ENCODE measurements around the gene KIDINS220.

KIDINS220 gene

DNA sequence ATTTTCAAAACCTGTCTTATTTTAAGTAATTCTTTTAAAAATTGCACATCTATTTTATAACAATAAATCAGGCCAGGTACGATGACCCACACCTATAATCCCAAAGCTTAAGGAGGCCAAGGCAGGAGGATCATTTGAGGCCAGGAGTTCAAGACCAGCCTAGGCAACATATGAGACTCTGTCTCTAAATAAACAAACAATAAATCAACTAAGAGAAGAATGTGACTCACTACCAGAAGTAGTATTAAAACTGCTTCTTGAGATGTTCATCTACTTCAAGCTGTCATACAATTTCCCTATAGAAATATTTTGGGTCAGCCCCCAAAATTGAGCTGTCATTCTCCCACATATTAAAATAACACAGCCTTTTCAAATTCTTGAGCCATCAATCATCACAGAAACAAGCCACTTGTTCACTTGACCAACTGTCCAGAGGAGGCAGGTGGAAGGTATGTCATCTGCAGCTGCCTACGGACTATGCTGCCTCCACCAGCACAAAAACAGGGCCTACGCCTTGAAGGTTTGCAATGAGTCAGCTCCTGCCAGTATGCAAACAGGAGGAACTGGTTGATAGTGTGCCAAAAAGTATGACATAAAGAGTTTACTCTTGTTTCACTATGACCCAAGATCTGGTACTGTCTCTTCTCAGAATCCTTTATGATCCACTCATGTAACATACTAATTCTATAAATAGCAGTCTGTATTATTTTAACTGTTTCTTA is 33.6 kb downstream of the KIDINS220 start:
- peak; percentile 7 for DNase-seq

DNA sequence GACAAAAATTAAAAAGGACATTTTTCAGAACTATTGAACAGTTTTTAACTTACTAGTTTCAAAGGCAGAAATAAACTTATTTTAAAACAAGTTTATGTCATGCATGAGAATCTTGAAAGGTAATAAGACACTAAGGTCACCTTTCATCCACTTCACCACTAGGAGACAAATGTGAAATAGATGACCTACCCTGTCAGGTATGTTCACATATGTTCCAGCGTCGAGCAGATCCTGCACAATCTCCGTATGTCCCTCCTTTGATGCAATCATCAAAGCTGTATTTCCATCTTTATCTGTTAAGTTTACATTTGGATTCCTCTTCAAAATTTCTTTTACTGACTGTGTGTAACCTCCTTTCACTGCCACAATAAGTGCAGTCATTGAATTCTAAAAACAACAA is 34.7 kb downstream of the KIDINS220 start:
- DNase-seq: no peak

DNA sequence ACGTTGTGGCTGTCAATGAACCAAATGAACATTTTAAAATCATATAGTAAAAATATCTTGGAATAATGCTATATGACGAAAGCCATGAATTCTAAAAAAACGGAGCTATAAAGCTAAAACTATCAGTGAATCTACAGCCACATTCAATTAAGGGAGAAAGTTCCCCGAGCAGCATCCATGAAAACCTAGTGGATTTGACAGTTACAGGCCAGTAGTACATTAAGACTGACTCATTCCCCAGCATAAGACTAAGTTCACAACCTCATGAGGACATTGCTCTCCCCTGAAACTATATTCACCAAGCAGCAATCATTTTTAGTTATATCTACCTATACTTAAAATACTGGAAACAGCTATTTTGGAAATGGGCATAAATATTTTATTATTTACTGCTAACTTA is 36.6 kb downstream of the KIDINS220 start:
- no peak for DNase-seq

DNA sequence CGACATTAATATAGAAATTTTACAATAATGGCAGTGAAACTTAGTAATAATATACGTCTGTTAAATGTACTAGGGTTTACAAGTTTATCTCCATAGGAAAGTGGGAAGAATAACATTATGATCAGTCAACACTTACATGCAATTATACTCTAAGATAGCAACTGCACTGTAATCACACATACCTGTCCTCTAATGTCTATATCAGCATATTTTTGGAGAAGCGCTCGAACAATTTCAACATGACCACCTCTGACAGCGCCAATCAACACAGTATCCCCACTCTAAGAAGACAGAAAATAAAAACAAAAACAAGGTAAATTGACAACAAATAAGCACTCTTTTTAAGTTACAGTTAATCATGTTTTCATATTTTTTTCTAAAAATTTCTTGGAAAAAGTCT is 37.2 kb downstream of the KIDINS220 start:
- no peak for DNase-seq

DNA sequence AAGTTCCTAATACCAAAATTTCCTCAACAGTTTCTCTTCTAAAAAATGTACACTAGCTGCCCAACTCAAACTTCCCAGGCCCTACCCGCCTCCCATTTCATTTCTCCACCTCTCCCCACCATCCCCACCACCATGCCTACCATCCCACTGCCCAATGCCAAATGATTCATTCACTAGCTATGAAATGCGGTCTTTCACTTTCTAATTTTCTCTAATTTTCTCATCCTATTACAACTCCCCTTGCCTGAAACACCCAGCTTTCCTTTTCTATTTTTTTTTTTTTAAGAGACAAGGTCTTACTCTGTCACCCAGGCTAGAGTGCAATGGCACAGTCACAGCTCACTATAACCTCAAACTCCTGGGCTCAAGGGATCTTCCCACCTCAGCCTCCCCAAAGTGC is 38.4 kb downstream of the KIDINS220 start:
- DNase-seq: no peak

DNA sequence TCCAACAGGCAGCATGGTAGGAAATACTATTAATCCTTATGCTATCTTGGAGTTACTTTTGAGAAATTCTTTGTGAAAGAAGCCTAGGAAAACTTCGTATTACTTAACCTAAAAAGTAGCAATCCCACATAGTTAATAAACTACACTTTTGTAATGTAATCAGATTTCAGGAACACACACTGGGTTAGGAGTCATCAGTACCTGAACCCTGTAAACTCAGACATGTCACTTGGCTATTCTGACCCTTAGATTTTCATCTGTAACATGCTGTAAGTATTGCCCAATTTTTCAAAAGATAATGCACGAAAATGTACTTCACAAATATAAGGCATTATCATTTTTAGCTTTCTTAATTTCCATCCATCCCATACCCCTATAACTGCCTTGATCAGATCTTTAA is 39.0 kb downstream of the KIDINS220 start:
- DNase-seq: no peak

DNA sequence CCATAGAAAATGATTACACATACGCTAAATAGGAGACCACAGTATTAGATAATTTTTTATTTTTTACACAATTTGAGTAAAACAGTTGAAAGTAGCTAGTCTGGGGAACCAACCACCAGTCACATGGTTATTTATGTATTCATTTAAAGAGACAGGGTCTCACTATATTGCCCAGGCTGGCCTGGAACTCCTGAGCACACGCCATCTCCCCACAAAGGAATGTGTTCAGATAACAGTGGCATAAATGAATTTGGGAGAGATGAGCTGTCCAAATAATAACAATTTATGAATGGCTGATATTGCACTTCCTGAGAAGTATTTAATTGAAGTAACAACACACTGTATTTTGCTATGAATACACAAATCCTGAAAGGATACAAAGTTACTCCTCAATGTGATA is 39.7 kb downstream of the KIDINS220 start:
- no peak for DNase-seq

DNA sequence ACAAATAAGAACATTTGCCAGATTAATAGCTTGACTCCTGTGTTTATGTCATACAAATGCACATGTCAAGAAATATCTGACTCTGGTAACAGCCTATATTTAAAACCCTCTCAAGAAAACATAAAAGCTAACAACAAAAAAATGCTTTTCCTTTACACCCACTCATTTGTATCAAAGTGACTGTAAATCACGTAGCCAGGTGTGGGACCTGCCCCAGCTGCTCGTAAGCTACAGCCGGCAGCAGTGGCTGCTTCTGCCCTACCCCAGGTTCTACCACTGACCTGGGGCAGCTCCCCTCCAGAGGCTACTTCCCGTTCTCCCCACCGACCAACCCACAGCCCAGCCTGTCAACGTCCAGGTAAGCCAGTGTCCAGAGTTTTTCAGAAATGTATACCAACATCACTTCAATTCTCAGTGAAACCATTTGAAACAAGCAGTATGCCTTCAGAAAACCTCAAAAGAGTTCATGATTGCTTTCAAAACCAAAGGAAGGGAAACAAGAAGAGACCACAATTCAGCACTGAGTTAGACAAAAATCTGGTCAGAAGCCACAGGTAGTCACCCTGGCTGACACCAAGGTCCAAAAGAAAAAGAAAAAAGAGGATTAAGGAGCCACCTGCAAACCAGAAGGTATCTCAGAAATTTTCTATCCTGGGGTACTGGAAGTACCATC is 40.4 kb downstream of the KIDINS220 start:
- DNase-seq: no peak

DNA sequence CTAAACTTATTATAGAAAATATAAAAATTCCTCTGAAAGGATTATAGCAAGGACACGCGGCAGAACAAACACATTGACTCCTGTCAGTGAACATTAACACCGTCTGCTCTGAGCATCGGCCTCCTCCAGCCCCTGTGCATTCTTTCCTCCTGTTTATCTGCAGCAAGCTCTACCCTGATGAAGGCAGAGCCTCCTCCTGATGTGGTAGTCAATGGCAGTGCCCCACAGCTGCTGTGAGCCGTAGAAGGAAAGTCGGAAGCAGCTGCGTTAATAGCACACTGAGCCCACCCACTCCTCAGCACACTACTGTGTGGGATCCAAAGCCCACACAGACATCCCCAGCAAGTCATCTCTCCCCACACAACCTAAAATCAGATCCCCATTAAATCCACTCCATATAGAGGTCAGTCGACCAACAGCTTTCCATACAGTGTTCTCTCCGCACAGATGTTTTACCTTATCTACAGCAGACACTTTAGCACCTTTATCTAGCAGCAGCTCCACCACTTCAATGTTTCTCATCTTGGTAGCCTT is 41.0 kb downstream of the KIDINS220 start:
- no peak for DNase-seq

DNA sequence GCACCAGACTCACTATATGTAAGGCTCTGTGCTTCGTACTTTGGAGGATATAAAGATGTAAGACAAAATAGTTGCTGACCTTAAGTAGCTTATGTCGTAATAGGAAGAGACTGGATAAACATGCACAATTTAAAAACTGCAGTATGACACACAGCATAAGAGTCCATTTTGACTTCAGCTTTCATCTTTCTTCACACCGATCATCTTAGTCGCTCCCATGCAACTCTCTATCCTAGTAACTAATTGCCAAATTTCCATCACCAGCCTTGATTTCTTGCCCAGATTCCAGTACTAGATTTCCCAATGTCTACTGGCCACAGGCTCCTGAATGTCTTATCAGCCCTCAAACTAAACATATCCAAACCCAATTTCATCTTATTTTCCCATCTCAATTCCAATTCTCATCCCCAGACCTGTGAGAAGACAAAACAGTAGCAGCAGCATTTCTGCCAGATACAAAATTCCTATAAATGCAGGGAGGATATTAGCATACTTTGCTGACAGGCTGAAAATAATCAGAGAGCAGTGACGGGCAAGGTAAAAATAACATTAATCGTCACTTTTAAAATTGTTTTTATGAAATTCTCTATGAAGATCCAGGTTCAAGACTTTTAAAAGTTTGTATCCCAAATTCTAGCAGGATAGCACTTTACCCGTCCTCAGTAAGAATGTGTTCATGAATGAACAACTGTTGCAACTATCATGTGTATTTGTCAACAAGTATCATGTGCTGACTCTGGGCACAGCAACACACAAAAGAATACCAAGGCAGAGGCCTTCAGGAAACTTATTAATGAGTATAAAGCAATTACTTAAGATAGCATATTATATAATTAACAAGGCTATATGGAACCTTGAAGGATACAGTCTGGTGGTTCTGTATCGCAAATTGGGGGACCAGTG is 42.2 kb downstream of the KIDINS220 start:
- no peak for DNase-seq

DNA sequence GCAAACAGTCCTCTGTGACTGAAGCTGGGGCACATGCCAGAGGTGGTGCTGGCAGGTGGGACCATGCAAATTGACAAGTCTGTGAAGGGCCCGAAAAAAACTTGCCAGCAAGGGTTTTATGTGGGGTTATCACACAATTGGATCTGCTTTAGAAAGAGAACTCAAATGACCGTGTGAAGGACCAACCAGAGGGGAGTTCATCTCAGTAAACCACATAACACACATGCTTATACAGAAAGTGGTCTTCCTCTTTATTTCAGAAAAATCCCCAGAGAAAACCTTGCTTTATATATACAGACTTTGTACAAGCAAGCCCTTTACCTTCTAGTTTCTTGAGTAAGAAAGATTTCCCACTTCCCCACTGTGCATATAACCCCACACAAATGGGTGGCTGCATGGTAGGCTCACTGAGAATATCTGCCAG is 46.7 kb downstream of the KIDINS220 start:
- no peak for DNase-seq

DNA sequence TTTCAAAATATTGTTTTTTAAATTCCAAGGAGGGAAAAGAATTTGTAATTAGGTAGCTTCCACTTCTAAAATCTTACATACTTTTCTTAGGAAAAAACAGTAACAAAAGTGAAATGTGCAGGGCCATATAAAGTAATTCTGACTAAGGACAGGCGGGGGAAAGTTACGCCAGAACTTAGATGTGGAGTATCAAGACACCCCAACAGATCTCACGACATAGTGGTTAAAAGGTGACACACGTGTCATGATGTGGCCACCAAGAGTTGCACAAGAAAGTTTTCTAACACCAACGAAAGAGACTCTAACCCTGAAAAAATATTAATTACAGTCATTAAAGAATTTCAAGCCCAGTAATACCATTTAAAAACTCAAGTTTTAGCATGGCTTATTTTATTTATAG is 51.0 kb downstream of the KIDINS220 start:
- no peak for DNase-seq

DNA sequence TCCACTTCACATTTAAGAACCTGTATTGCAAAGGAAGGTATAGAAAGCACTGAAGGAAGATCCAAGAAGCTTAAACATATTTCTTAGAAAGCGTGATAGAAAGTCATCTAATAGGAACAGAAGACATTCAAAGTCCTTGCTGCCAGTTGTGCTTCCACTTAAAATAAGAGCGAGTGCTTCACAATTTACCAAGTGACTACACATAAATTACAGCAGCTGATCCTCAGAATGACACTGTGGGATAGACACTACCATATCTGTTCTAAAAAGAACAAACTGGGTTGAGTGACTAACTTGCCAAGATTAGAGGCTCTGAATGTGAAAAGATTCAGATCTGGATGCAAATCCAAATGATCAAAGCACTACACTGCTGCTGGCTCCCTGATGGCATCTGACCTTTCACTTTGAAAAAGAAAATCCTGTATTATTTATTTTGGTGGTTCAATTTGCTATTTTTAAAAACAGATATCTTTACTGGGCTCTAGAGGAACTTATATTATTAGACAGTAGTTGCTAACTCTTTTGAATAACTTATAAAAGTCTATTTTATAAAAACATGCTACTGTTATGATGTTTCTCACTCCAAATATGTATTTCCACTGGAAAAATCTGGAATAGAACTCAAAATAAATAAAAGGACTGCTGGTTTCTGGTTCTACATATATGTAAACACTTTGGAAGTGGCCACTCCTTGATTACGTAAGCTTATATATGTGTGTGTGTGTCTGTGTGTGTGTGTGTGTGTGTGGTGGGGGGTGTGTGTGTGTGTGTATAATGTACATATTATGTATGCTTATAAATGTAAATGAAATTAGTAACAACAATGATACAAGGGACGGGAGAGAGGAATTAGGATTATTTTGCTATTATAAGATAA is 57.4 kb downstream of the KIDINS220 start:
- no peak for DNase-seq

DNA sequence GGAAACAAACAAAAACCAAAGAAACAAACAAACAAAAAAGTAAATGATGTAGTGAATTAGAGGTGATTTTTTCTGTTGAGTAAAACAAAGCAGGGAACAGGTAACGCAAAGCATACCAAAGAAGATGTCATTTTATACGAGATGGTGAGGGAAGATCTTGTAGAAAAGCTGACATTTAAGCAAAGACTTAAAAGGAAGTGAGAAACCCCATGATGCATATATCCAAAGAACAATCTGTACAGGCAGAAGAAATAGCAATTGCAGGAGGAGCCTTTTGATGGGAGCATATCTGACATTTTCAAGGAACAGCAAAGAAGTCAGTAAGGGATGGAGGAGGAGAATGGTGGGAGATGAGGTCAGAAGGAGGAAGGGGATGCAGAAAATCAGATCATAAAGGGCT is 63.0 kb downstream of the KIDINS220 start:
- no peak for DNase-seq

DNA sequence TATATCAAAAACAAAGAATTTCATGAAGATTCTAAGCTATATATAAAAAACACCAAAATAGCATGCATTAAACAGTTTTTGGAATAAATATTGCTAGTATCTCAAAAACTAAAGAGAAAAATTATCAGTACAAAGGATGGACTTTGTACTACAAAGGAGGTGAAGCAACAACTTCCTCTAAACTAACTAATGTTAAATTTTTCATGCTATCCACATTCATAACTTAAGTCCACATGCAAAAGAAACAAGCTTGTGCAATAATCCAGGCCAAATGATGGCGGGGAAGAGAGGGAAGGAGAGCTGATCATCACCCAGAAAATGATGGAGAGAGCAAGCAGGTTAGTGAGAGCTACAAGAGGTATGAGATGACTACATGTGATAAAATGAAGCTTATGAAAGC is 70.1 kb downstream of the KIDINS220 start:
- no peak for DNase-seq

DNA sequence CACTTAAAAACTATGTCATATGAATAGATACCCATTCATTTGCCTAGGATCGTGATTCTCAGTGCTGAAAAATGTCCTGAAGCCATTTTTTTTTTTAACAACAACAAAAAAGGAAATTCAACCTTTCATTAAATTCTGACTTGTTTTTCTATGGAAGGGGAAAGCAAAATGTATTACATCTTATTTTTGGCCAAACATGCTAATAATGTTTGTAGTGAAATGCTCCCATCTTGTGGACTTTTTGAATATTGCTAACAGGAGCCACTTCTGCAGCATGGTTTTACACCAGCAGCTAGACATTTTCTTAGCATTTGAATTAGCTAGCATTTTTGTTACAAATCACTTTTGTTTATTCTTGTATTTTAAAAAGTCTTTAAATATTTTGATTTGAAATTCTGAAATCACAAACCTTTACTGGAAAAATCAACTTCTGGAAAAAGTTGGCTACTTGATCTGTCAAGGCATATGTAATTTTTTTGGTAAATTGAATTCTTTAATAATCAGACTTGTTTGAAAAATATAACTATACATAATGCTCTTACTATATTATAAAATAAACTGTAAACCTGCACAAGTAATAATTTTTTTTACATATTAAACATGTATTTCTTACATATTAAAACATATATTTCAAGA is 75.8 kb downstream of the KIDINS220 start:
- peak; percentile 13 for DNase-seq

DNA sequence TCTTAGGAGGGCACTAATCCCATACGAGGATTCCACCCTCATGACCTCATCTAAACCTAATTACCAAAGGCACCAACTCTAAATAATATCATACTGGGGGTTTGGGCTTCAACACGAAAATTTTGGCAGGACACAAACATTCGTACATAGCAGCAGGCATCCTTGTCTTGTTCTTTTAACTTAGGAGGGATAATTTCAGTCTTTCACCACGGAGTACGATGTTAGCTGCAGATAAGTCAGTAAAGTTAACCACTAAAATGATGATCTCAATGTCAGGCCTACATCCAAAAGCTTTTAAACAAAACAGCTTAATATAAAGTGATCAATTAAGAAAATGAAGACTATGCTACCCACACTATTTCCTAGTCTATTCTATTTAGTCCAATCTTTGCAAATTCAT is 80.7 kb downstream of the KIDINS220 start:
- no peak for DNase-seq

DNA sequence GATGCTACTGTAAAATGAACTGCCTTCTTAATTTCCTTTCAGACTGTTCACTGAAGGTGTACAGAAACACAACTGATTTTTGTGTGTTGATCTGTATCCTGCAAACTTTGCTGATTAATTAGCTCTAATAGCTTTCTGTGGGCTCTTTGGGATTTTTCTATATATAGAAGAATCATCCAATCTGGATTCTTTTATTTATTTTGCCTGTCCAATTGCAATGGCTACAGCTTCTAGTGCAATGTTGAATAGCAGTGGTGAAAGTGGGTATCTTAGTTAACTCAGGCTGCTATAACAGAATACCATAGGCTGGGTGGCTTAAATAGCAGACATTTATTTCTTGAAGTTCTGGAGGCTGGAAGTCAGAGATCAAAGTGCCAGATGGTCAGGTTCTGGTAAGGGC is 81.2 kb downstream of the KIDINS220 start:
- no peak for DNase-seq

DNA sequence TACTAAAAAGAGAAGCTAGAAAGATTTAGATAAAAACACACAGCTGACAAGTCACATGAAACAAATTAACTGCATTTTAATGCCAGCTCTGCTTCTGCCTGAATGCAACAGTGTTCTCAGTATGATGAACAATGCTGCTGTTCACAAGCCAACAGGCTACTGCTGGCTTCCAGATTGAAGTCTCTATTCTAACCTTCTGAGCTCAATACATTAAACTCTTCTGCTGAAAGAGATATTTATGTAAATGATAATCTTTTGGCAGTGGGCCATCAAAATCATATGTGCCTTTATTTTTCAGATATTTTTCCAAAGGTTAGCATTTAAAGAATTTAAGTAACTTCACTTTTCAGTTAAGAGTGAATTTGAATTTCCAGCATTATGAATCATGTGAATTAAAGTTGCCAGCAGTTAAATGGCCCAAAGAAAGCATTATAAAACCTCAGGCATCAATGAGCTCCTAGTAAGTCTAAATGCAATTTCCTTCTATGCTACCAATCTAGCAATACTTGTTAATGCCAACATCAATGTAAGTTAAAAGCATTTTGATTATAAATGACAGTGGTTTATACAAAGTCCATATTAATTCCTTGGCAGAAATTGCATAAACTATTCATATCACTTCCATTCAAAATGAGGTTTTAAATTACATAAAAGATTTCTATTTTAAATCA is 83.2 kb downstream of the KIDINS220 start:
- DNase-seq: no peak

DNA sequence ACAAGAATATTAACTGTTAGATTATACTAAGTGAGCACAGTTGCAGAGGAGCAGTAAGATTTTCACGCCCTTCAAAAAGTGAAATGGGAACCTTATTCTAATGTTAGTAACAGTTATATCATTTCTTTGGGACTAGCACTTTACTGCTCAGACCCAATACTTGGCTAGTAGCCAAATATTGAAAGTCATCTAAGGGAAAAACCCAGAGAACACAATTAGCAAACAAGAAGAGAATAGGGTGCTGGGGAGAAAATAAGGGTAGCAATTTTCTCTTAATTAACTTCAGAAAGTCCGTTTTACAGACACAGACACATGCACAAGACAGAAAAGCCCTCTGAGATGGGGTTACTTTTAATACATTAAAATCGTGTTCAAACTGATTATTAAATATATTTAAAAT is 83.8 kb downstream of the KIDINS220 start:
- no peak for DNase-seq

DNA sequence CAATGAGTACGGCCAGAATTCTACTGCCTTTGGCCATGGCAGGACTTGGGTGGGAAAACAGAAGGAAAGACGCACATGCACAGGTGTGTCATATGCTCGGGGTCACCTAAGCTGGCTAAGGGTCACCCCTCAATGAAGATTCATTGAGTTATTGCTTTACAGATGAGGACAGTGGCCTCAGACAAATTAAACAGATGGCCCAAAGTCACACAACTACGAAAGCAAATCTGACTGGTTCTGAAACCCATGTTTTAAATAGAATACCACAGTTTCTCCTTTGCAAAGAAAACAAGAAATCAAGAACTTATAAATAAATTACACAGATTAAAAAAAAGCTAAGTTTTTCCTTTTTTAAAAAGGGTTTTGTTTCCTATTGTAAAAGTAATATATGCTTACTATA is 85.0 kb downstream of the KIDINS220 start:
- DNase-seq: no peak
